KOPT-K1 (cell line): ENCODE measurements around the gene CELA2A.
"Not testable (repeated sequence)": the region's sequence is repeated elsewhere in the genome, so short reads cannot be mapped to it uniquely, and the experiment has no call there.

Experiments used
- H3K27ac ChIP-seq: fragments of 200-600 bp; sonication (generic); 2 replicates; pipeline ENCODE4 v1.5.1; 2016; ENCODE audit warnings: antibody characterized with exemption, mild to moderate bottlenecking, low read depth, low read length; ENCODE audit not compliant: poor library complexity, severe bottlenecking
- H3K36me3 ChIP-seq: fragments of 200-600 bp; sonication (generic); 2 replicates; pipeline ENCODE4 v1.5.1; 2017; ENCODE audit warnings: antibody characterized with exemption, mild to moderate bottlenecking, low read length, moderate library complexity; ENCODE audit not compliant: insufficient read depth
- H3K9me3 ChIP-seq: fragments of 200-600 bp; sonication (generic); 2 replicates; pipeline ENCODE4 v1.5.1; 2017; ENCODE audit warnings: antibody characterized with exemption, low read length, mild to moderate bottlenecking; ENCODE audit not compliant: insufficient read depth, poor library complexity, severe bottlenecking

The CELA2A gene

DNA sequence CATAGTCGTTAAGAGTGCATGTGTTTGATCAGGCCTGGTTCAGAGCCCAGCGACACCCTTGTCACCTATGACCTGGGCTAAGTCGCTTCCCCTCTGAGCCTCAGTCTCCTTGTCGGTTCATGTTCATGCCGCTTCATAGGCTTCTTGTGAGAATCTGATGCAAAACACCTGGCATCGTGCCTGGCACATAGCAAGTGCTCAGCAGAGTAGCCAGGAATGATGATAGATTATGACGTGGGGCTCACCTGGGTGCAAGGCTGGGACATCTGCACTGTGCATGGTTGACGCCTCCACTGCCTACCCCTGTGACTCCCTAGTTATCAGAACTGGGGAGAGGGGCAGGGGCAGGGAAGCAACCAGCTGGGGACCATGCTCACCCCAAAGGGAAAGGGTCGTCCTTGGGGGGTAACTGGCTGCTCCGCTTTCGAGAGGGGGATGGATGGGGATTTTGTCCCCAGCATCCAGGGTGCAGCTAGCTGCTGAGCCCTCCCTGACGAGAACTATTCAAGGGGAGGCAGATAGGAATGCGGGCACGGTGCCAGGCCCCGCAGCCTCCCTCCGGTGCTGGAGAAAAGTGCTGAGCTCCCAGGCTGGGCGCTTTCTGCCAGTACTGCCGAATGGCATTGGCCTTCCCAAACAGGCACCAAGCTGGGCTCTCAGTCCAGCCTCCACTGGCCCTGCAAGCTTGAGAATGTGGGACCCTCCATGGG, 37.6 kb upstream of the CELA2A start:
- Histone ChIP-seq H3K27ac (no peak overlapping the region), H3K9me3 (peaks cover 7% of the 10 kb centered on the region), H3K36me3 (peaks cover 6% of the 10 kb centered on the region; the same call in 1 of the 2 replicates)

GRCh38 chr1:15420853-15421465, 35.6 kb upstream of the CELA2A start:
- Histone ChIP-seq H3K27ac (no peak overlapping the region), H3K36me3 (no peaks in the 10 kb centered on the region; the same call in 1 of the 2 replicates), H3K9me3 (peaks cover 7% of the 10 kb centered on the region)

- Histone ChIP-seq H3K9me3 (peaks cover 7% of the 10 kb centered on the region), H3K27ac (no peak overlapping the region), H3K36me3 (peaks cover 17% of the 10 kb centered on the region; the same call in 1 of the 2 replicates)
Observed at GRCh38 chr1:15422871-15423270, 33.7 kb upstream of the CELA2A start.

GRCh38 chr1:15423355-15424077, 33.0 kb upstream of the CELA2A start:
- Histone ChIP-seq H3K9me3 (peaks cover 7% of the 10 kb centered on the region), H3K27ac (no peak overlapping the region), H3K36me3 (peaks cover 20% of the 10 kb centered on the region; the same call in 1 of the 2 replicates)

DNA sequence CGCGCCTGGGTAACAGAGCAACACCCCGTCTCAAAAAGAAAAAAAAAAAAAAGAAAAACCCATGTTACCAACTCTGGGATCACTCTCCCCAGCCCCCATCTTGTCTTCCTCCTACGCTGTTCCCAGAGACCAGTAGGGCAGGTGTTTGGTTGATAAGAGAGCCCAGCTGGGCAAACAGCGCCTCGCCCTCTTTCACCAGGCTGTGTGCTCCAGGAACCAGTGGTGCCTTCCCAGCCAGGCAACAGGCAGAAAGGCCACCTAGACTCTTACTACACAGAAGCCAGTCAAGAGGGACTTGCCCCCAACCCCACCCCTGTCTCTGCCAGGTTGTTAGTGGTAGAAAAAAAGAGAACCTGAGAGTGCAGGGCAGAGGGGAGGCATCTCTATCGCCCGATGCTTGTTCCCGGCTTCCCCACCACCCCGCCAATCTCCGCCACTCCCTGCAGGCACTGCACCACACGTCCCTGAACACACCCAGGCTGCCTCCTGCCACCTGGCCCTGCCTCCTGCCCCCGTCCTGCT, 32.3 kb upstream of the CELA2A start:
- Histone ChIP-seq H3K9me3 (peaks cover 7% of the 10 kb centered on the region), H3K27ac (no peak overlapping the region)

GRCh38 chr1:15424981-15425380, 31.6 kb upstream of the CELA2A start:
- Histone ChIP-seq H3K9me3 (peaks cover 7% of the 10 kb centered on the region), H3K27ac (no peak overlapping the region), H3K36me3 (peaks cover 20% of the 10 kb centered on the region; the same call in 1 of the 2 replicates)

More for the DNA sequence above, 32.3 kb upstream of the CELA2A start:
- H3K36me3 ChIP-seq = peaks cover 20% of the 10 kb centered on the region; the same call in 1 of the 2 replicates

DNA sequence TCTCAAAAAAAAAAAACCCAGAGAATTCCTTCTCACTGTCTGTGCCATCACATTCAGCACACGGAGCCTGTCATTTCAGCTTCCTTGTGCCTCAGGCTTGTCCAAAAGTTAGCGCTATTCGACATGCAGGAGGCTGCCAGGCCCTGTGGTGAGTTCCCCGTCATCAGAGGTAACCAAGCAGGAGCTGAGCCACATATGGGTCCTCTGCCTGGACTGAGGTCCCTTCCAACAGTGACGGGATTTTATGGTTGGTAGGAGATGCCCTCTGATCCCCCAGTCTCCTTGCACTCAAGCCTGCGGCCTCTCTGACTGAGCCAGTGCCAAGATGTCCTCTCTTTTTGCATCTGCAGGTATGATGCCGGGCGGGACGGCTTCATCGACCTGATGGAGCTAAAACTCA, 31.0 kb upstream of the CELA2A start:
- Histone ChIP-seq H3K36me3 (peaks cover 20% of the 10 kb centered on the region; the same call in 1 of the 2 replicates), H3K9me3 (peaks cover 7% of the 10 kb centered on the region), H3K27ac (no peak overlapping the region)

DNA sequence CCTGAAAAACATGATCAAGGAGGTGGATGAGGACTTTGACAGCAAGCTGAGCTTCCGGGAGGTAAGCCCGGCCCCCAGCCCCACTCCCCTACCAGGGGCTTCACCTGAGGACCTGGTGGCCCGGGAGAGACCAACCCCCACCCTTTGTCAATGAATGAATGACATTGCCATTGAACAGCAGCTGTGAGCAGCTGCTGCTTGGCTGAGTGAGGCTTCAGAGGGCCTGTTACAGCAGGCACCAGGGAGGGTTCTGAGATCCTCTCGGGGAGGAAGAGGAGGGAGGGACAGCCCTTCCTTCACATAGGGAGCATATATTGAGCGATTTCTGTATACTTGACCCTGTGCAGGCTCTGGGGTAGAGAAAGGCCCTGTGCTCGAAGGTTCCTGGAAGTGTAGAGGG, 30.6 kb upstream of the CELA2A start:
- H3K27ac ChIP-seq = no peak overlapping the region
- peaks cover 23% of the 10 kb centered on the region; the same call in 1 of the 2 replicates for H3K36me3 ChIP-seq

GRCh38 chr1:15426492-15427279, 29.8 kb upstream of the CELA2A start:
- Histone ChIP-seq H3K9me3 (no peaks in the 10 kb centered on the region), H3K36me3 (peaks cover 23% of the 10 kb centered on the region; the same call in 1 of the 2 replicates), H3K27ac (no peak overlapping the region)

More for the DNA sequence above, 30.6 kb upstream of the CELA2A start:
- peaks cover 2% of the 10 kb centered on the region for H3K9me3 ChIP-seq

- Histone ChIP-seq H3K36me3 (peaks cover 23% of the 10 kb centered on the region; the same call in 1 of the 2 replicates), H3K27ac (no peak overlapping the region), H3K9me3 (no peaks in the 10 kb centered on the region)
Observed at GRCh38 chr1:15427280-15427666, 29.3 kb upstream of the CELA2A start.

DNA sequence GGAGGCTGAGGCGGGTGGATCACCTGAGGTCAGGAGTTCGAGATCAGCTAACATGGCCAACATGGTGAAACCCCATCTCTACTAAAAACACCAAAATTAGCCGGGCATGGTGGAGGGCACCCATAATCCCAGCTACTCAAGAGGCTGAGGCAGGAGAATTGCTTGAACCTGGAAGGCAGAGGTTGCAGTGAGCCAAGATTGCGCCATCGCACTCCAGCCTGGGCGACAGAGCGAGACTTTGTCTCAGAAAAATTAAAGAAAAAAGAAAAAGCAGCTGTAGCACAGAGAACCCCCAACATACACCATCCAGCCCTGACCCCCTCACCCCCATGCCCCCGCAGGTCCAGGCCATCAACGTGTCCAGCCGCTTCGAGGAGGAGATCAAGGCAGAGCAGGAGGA, 28.3 kb upstream of the CELA2A start:
- not testable (repeated sequence) for H3K9me3 ChIP-seq, H3K27ac ChIP-seq
- peaks cover 23% of the 10 kb centered on the region; the same call in 1 of the 2 replicates for H3K36me3 ChIP-seq

- peaks cover 23% of the 10 kb centered on the region; the same call in 1 of the 2 replicates for H3K36me3 ChIP-seq
- H3K9me3 ChIP-seq = no peaks in the 10 kb centered on the region
- no peak overlapping the region for H3K27ac ChIP-seq
Observed at GRCh38 chr1:15428815-15429435, 27.6 kb upstream of the CELA2A start.

DNA sequence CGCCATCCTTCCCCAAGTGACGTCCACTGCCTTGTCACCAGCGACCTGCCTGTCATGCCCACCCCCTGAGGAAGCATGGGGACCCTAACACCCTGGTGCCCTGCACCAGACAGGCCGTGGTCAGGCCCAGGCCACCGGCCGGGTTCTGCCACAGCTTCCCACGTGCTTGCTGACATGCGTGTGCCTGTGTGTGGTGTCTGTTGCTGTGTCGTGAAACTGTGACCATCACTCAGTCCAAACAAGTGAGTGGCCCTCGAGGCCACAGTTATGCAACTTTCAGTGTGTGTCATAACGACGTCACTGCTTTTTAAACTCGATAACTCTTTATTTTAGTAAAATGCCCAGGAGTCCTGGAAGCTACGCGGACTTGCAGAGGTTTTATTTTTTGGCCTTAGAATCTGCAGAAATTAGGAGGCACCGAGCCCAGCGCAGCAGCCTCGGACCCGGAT, 26.8 kb upstream of the CELA2A start:
- Histone ChIP-seq H3K27ac (no peak overlapping the region), H3K9me3 (no peaks in the 10 kb centered on the region), H3K36me3 (peaks cover 23% of the 10 kb centered on the region; the same call in 1 of the 2 replicates)
